ENCODE results near the gene NUDT3.

The NUDT3 gene

GRCh38 chr6:34318499-34319470 is 73.7 kb downstream of the NUDT3 start:
- TF ChIP-seq, protein P1, sequence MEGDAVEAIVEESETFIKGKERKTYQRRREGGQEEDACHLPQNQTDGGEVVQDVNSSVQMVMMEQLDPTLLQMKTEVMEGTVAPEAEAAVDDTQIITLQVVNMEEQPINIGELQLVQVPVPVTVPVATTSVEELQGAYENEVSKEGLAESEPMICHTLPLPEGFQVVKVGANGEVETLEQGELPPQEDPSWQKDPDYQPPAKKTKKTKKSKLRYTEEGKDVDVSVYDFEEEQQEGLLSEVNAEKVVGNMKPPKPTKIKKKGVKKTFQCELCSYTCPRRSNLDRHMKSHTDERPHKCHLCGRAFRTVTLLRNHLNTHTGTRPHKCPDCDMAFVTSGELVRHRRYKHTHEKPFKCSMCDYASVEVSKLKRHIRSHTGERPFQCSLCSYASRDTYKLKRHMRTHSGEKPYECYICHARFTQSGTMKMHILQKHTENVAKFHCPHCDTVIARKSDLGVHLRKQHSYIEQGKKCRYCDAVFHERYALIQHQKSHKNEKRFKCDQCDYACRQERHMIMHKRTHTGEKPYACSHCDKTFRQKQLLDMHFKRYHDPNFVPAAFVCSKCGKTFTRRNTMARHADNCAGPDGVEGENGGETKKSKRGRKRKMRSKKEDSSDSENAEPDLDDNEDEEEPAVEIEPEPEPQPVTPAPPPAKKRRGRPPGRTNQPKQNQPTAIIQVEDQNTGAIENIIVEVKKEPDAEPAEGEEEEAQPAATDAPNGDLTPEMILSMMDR (IDR thresholded peaks at IDR 0.05; ENCODE audit: extremely low read depth, missing control alignments): no peak
- no peak for DNase-seq (ENCODE audit: low spot score)

GRCh38 chr6:34317882-34318498 is 74.5 kb downstream of the NUDT3 start:
- no peak for DNase-seq (ENCODE audit: low spot score)
- TF ChIP-seq, protein P1 (IDR thresholded peaks at IDR 0.05; ENCODE audit: extremely low read depth, missing control alignments): no peak

DNA sequence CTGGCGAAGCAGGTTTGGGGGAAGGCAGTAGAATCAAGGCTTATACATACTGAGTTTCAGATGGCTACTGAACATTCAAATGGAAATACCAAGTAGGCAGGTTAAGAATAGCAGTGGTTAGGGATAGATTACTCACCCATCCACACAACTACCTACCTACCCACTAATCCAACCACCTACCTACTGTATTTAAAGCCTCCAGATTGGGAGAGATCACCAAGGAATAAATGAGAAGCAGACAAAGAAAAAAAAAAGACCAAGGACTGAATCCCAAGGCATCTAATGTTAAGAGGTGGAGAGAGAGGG is 75.3 kb downstream of the NUDT3 start:
- no peak for DNase-seq (ENCODE audit: low spot score)

DNA sequence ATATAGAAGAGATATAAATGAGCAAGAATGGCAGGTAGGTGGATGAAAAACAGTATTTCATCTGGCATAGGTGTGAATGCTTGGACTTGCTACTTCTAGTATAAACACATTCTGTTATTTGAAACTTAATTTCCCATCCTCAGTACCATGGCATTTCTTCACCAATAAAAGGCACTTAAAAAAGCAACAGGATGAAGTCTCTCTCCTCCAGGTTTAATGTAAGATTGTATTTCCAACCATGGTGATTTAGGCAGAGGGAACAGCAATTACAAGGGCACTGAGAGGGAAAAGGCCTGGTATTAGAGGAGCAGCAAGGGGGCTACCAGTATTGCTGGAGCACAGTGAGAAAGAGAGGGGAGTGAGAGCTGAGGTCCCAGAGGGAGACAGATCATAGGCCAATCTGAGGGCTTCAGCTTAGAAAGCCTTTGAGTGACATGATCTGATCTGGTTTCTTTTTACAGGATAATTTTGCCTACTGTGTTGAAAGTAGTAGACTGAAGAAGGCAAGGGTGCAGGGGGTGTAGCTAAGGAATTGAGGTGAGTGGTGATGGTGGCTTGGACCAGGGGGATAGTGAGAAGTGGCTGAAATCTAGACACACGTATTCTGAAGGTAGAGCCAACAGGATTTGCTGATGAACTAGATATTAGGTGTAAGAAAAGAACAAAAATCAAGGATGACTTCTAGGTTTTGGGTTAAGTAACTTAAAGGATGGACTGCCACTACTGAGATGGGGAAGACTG is 75.9 kb downstream of the NUDT3 start:
- TF ChIP-seq, protein P1 (IDR thresholded peaks at IDR 0.05; ENCODE audit: extremely low read depth, missing control alignments): no peak
- DNase-seq (ENCODE audit: low spot score): no peak

More for the DNA sequence above, 75.3 kb downstream of the NUDT3 start:
- TF ChIP-seq, protein P1 (IDR thresholded peaks at IDR 0.05; ENCODE audit: extremely low read depth, missing control alignments): no peak

GRCh38 chr6:34315780-34316179 is 76.7 kb downstream of the NUDT3 start:
- TF ChIP-seq, protein P1 (IDR thresholded peaks at IDR 0.05; ENCODE audit: extremely low read depth, missing control alignments): no peak
- DNase-seq (ENCODE audit: low spot score): peak; percentile 51

DNA sequence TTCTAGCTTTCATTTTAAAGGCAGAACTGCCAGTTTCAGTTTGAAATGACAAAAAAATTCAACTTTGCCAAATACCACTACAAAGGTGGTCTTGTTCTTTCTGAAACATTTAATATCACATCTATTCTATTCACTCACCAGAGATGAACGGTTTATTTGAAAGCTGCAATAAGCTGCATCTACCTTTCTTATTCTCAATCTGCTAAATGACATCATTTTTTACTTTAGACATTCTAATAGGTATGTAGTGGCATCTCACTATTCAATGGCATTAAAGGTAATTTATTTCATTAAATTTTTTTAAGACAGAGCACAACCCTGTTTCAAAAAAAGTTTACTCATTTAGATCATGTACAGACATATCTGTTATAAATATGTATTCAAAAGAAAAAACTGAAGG is 77.2 kb downstream of the NUDT3 start:
- DNase-seq (ENCODE audit: low spot score): no peak

More for the DNA sequence above, 77.2 kb downstream of the NUDT3 start:
- TF ChIP-seq, protein P1 (IDR thresholded peaks at IDR 0.05; ENCODE audit: extremely low read depth, missing control alignments): no peak

Measured in GM20000 (cell line).